Activated naive CD8-positive, alpha-beta T cell treated with anti-CD3 and anti-CD28 coated beads, Interleukin-2, amount 10 ng/mL, durations not matched to agents 7 days and 5 days (primary cell): Measurements from ENCODE around the gene RMP24. TPM values are rescaled to one million over a fixed set of nuclear protein-coding genes. Genes with fewer than 3 reads are reported as not detected.
"Not testable (repeated sequence)": the region's sequence is repeated elsewhere in the genome, so short reads cannot be mapped to it uniquely, and the experiment has no call there.

Source experiments
- ATAC-seq: fragments of 150-1000 bp; cut with Tn5 transposase; one replicate; pipeline ENCODE4 v1.10.0; 2021; ENCODE audit warnings: low read depth, moderate library complexity
- POLR2A ChIA-PET: fragments of 350-600 bp; sonication (Branson Sonifier 250); formaldehyde crosslinking; loops from one replicate; lab custom pipeline; 2021; ENCODE audit warnings: antibody characterized with exemption; lab: Charles Lee
- DNase-seq: peaks from one replicate; pipeline ENCODE4 v3.0.0; 2021
- H3K27ac Mint-ChIP-seq: one replicate; pipeline ENCODE4 v1.8.0; 2022; ENCODE audit warnings: mild to moderate bottlenecking, mixed read lengths
- H3K27me3 Mint-ChIP-seq: one replicate; pipeline ENCODE4 v1.8.0; 2022; ENCODE audit warnings: mild to moderate bottlenecking, moderate library complexity, mixed read lengths
- H3K36me3 Mint-ChIP-seq: one replicate; pipeline ENCODE4 v1.8.0; 2021; ENCODE audit warnings: mild to moderate bottlenecking, mixed read lengths
- H3K4me1 Mint-ChIP-seq: one replicate; pipeline ENCODE4 v1.8.0; 2021; ENCODE audit warnings: mixed read lengths
- H3K4me3 Mint-ChIP-seq: one replicate; pipeline ENCODE4 v1.8.0; 2022; ENCODE audit warnings: mild to moderate bottlenecking, moderate library complexity, mixed read lengths
- H3K9me3 Mint-ChIP-seq: one replicate; pipeline ENCODE4 v1.8.0; 2021; ENCODE audit warnings: mixed read lengths
- microRNA-seq: library from miRNA; unstranded; fragments of <30 nt; microRNA quantifications from one replicate; pipeline ENCODE4 v1.2.0, GENCODE V29; 2022
- total RNA-seq, 2 experiments: library from RNA; stranded (reverse); gene quantifications; one replicate each; pipeline ENCODE4 v1.2.3, GENCODE V29; 2021

The RMP24 gene

DNA sequence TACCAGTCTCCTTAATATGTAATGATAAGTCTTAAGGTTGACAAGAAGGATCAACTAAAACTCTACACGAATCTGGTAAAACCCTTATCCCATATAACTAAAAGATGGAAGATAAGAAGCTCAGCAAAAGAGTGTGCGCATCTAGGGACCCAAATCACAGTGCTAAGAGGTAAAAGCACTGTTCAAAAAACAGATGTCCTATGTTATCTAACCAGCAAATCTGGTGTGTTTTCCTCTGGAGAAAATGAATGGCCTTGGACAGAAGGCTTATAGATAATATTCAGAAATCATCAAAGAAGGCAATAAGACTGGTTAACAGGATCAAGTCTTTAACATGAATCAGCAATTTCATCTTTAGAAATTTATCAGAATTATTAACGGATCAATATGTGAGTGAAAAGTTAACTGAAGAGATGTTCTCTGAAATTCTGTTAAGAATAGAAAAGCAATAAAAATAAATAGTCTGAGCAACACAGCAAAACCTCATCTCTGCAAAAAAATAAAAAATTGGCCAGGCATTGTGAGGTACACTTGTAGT, 47.8 kb downstream of the RMP24 start:
- POLR2A ChIA-PET = no interaction called here
- Mint-ChIP-seq H3K4me3 (no peak overlapping the region), H3K36me3 (no peaks in the 10 kb centered on the region), H3K27me3 (no peaks in the 10 kb centered on the region), H3K27ac (no peak overlapping the region), H3K9me3 (no peaks in the 10 kb centered on the region), H3K4me1 (no peaks in the 10 kb centered on the region)
- ATAC-seq = no peak
- no peak for DNase-seq

DNA sequence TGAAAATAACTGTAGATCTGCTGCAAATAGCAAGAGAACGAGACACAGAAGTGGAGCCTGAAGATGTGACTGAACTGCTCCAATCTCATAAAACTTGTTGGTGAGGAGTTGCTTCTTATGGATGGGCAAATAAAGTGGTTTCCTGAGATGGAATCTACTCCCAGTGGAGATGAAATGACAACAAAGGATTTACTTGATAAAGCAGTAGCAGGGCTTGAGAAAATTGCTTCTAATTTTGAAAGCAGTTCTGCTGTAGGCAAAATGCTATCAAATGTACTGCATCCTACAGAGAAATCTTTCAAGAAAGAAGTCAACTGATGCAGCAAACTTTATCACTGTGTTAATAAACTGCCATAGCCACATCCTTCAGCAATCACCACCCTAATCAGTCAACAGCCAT, 50.9 kb downstream of the RMP24 start:
- no peak overlapping the region for H3K27ac Mint-ChIP-seq
- H3K9me3 Mint-ChIP-seq = no peaks in the 10 kb centered on the region
- no peaks in the 10 kb centered on the region for H3K27me3 Mint-ChIP-seq
- H3K36me3 Mint-ChIP-seq = peaks cover 5% of the 10 kb centered on the region
- DNase-seq (no peak), ATAC-seq (no peak)
- POLR2A ChIA-PET = no interaction called here
- H3K4me1 Mint-ChIP-seq = no peaks in the 10 kb centered on the region
- H3K4me3 Mint-ChIP-seq = no peak overlapping the region

DNA sequence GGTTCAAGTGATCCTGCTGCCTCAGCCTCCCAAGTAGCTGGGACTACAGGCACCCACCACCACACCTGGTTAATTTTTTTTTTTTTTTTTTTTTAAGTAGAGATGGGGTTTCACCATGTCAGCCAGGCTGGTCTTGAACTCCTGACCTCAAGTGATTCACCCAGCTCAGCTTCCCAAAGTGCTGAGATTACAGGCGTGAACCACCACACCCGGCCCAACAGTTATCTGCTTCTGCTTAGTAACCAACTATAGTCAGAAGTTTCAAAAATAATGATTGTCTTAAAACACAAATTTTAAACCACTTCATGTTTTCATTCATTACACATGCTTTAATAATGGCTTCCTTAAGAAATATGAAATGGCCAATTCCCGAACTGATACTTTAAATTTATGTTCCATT, 51.8 kb downstream of the RMP24 start:
- ATAC-seq, POLR2A ChIA-PET, H3K27ac Mint-ChIP-seq: not testable (repeated sequence)

DNA sequence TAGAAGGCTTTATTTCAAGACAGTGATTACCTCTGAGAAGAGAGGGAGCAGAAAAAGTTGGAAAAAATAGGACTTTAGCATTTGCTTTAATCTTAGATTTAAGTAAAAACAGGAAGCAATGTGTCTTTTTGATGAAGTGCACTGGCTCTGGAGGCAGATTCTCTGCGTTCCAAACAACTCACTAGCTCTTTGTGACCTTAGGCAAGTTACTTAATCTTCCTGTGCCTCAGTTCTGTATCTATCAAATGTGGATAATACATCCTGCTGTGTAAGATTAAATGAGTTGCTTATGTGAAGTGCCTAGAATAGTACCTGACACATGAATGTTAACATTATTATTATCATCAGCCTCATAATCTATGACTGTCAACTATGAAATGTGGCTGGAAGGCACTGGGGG, 52.5 kb downstream of the RMP24 start:
- no peaks in the 10 kb centered on the region for H3K4me1 Mint-ChIP-seq
- POLR2A ChIA-PET = no interaction called here
- ATAC-seq = no peak
- no peak overlapping the region for H3K4me3 Mint-ChIP-seq
- H3K27me3 Mint-ChIP-seq = no peaks in the 10 kb centered on the region
- H3K27ac Mint-ChIP-seq = no peak overlapping the region
- no peak for DNase-seq
- peaks cover 5% of the 10 kb centered on the region for H3K36me3 Mint-ChIP-seq
- no peaks in the 10 kb centered on the region for H3K9me3 Mint-ChIP-seq

More for the DNA sequence above, 51.8 kb downstream of the RMP24 start:
- H3K36me3 Mint-ChIP-seq, DNase-seq, H3K4me1 Mint-ChIP-seq, H3K4me3 Mint-ChIP-seq, H3K9me3 Mint-ChIP-seq, H3K27me3 Mint-ChIP-seq: not testable (repeated sequence)

GRCh38 chr18:36028859-36029258, 56.4 kb downstream of the RMP24 start:
- H3K4me1 Mint-ChIP-seq = peaks cover 7% of the 10 kb centered on the region
- no peaks in the 10 kb centered on the region for H3K9me3 Mint-ChIP-seq
- no peak for DNase-seq
- POLR2A ChIA-PET = no interaction called here
- no peak overlapping the region for H3K4me3 Mint-ChIP-seq
- no peaks in the 10 kb centered on the region for H3K27me3 Mint-ChIP-seq
- peaks cover 12% of the 10 kb centered on the region for H3K36me3 Mint-ChIP-seq
- ATAC-seq = no peak
- no peak overlapping the region for H3K27ac Mint-ChIP-seq

Small RNA genes within 50 kb of the gene (microRNA-seq; reads per million reads assigned to microRNA genes)
- not detected for gene MIR3929

Other genes with a start within 250 kb of the RMP24 start
- 10 to 100 TPM; 33.5 to 33.9 TPM for gene RPRD1A, start 94.9 kb downstream of the RMP24 start, total RNA-seq
- gene SLC39A6, start 156.7 kb downstream of the RMP24 start, total RNA-seq = 10 to 100 TPM; 18.4 to 20.4 TPM
- 10 to 100 TPM; 82.4 to 87.4 TPM for gene ELP2, start 157.2 kb downstream of the RMP24 start, total RNA-seq
- gene MOCOS, start 214.8 kb downstream of the RMP24 start, total RNA-seq = under 1 TPM; 0.19 to 0.23 TPM